Activated CD4-positive, alpha-beta T cell treated with anti-CD3 and anti-CD28 coated beads, Interleukin-2, amount 50 U/mL, for 1 hour (primary cell): Measurements from ENCODE around the gene DELE1.
"Not testable (repeated sequence)": the region's sequence is repeated elsewhere in the genome, so short reads cannot be mapped to it uniquely, and the experiment has no call there.

ENCODE experiments used
- DNase-seq: peaks from one replicate; pipeline ENCODE4 v3.0.0-alpha.2; 2020

DELE1 gene

DNA sequence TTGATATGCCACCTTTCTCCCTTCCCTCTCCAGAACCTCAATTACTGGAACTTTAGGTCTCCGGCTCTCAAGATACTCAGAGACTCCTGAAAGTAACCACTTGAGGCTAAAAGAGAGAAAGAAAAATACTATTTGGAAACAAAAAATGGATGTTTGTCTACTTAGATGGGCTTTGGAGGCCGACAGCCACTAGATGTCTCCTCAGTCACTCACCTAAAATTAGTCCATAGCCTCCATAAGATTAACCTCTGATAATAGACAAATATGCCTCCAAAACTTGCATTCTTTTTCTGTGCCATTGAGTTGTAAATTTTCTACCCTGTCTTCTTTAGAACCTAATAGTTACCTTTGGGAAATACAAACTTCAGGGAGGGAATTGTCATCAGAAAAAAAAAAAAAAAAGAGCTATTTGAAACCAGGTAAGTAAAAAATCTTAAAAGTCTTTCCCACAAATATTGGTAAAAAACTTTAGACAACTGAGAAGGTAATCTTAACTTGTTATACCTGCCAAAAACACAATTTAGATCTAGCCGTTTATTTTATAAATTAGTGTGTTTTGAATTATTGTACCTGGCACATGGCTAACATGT, 34.3 kb upstream of the DELE1 start:
- DNase-seq: no peak

DNA sequence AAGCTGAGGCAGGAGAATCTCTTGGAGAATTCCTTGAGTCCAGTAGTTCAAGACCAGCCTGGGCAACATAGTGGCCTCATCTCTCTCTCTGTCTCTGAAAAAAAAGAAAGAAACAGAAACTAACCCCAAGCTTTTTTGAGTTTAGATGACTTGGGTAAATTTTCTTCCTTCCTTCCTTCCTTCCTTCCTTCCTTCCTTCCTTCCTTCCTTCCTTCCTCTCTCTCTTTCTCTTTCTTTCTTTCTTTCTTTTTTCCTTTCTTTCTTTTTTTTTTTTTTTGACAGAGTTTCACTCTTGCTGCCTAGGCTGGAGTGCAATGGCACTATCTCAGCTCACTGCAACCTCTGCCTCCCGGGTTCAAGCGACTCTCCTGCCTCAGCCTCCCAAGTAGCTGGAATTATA, 33.2 kb upstream of the DELE1 start:
- not testable (repeated sequence) for DNase-seq

DNA sequence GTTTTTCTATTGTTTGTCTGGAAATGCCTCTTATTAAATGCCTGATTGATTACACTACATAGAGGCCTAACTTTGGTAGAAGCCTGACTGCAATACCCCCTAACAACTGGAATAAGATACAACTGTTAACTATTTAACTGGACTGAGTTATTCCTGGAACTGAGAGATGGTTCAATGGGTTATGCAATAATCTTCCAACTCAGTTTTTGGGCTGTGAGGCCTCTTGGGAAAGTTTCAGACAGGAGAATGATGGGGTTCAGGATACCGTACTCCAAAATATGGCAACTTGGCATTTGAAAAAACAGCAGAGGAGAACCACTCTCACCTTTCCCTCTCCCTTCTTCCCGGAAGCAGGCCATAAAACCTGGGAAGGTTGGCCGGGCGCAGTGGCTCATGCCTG, 26.2 kb upstream of the DELE1 start:
- DNase-seq: no peak

DNA sequence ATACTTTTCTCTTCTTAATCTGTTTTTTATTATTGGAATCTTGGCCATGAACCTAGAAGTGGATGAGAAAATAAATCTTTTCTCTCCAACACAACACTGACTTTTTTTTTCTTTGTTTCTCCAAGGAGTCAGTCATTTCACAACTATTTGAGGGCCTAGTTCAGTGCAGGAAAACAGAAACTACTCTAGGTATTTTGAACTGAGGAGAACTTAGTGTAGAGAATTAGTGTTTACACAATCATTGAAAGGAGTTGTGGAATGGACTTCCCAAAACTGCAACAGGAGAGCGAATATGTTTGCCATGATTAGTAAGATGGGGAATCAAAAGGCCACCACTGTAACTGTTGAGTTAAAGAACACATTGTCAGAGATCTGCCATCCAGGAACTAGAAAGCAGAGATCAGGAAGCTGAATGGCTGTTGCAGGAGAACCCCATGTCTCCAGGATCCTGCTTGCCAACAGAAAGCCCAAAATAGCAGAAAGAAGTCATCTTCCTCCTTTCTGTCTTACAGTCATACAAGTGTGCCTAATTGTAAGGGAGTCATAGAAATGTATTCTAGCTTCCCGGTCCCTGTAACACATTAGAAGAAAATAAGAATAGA, 25.1 kb upstream of the DELE1 start:
- DNase-seq: no peak

DNA sequence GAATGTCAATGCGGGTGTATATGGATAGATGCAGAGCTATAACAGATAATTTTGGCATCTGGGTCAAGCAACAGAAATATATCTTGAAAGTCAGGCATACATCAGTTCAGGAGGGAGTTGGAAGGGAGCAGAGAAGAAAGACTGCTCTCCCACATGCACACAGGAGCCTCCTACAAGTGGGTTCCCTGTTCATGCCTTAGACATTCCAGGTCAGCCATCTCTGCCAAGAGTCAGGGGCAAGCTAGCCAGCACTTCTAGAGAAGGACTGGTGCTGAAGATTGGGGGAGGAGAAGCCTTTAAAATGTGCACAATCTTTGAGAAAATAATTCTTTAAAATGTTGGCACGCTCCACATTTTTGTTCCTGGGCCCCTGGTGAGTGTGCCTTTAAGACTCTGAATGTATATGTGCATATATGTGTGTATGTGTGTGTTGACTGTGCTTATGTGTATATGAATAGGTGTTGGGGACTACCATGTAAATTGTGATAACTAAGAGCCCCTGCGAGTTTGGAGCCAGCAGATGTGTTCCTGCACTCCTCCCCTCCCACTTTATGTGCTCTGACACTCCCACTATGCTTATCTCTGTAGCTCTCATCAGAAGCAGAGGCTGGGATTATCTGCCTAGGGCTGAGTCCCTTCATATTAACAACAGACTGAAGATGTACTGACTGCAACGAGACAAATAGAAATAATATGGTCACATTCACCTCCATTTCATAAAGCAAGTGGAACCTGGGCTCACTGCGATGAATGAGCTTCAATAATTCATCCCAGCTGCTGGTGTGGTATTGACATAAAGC, 21.5 kb upstream of the DELE1 start:
- no peak for DNase-seq

DNA sequence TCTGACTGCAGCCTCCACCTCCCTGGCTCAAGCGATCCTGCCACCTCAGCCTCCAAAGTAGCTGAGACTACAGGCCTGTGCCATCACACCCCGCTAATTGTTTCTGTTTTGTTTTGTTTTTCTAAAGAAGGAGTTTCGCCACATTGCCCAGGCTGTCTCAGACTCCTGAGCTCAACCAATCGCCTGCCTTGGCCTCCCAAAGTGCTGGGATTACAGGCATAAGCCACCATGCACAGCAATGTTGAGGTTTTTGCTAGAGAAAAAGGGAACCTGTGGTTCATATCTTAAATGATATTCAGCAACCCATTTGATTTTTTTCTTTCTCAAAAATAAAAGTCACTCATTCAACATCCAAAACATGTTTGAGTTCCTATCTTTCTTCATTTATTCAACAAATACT, 20.4 kb upstream of the DELE1 start:
- no peak for DNase-seq

DNA sequence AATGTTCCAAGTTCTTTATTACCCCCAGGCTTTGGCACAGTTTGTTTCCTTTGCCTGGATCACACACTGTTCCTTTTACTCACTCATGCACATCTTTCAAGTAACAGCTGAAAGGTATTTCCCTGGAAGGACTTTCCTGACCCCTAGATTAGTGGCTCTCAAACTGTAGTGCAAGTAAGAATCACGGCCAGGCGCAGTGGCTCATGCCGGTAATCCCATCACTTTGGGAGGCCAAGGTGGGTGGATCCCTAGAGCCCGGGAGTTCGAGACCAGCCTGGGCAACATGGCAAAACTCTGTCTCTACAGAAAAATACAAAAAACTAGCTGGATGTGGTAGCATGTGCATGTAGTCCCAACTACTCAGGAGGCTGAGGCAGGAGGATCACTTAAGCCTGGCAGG, 19.1 kb upstream of the DELE1 start:
- DNase-seq: no peak

DNA sequence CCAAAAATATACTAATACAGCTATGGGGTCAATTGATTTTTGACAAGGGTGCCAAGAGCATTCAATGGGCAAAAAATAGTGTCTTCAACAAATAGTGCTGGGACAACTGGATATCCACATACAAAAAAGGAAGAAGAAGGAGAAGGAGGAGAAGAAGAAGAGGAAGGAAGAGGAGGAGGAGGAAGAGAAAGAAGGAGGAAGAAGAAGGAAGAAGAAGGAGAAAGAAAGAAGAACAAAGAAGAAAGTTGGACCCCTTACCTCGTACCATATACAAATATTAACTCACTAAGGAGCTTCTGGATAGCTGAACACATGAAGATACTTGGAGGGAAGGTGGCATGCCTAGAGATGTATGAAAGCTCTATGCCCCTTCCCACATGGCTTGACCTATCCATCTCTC, 17.2 kb upstream of the DELE1 start:
- no peak for DNase-seq

DNA sequence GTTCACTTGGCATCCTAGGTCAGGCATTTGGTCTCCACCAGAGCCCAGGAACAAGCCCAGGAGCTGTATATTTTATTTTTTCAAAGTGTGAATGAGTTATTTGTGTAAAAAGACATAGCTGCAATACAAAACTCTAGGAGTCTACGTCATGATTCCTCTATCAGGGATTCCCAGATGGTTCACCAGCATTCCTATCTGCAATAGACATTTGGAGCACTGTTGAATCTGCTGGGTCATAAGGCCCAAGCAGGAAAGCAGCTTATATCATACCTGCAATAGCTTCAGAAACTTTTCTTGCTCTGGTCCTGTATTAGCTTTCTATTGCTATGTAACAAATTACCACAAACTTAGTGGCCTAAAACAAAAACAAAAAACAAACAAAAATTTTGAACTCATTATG, 16.7 kb upstream of the DELE1 start:
- DNase-seq: no peak

DNA sequence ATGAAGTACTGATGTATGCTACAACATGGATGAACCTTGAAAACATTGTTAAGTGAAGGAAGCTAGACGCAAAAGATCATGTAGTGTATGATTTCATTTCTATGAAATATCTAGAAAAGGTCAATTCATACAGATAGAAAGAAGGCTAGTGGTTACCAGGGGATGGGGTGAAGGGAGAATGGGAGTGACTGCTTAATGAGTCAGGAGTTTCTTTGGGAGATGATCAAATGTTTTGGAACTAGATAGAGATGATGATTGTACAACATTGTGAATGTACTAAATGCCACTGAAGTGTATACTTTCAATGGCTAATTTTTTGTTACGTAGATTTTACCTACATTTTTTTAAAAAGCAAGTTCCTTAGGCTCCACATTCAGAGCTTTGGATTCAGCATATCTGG, 14.9 kb upstream of the DELE1 start:
- no peak for DNase-seq

DNA sequence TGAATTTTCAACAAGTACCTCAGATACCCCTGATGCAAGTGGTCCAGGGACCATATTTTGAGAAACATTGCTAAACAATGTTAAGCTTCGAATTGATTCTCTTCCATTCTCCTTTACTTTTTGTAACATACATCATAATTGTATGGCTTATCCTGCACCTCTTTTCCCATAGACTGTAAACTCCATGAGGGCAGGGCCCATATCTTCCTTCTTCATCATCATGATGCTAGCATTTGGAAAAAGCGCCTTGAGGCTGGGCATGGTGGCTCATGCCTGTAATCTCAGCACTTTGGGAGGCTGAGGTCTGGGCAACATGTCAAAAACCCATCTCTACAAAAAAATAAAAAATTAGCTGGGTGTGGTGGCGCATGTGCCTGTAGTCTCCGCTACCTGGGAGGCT, 14.5 kb upstream of the DELE1 start:
- DNase-seq: no peak

DNA sequence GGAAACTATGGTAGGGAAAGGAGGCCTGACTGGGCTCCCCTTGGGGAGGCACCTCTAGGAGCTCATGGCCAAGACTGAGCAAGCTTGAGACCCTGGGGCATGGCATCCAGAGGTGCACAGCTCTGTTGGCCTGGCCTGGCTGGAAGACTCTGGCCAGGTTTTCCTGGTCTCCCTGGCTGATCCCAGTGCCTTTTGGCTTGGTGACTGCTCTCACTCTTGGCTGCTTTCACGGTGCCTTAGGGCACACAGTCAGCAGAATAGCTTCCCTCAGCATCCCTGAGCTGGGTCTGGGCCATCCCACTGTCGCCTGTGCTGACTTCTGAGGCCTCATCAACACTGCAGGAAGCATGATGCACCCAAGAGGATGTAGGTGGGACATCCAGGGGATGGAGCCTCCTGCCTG, 13.4 kb upstream of the DELE1 start:
- no peak for DNase-seq

DNA sequence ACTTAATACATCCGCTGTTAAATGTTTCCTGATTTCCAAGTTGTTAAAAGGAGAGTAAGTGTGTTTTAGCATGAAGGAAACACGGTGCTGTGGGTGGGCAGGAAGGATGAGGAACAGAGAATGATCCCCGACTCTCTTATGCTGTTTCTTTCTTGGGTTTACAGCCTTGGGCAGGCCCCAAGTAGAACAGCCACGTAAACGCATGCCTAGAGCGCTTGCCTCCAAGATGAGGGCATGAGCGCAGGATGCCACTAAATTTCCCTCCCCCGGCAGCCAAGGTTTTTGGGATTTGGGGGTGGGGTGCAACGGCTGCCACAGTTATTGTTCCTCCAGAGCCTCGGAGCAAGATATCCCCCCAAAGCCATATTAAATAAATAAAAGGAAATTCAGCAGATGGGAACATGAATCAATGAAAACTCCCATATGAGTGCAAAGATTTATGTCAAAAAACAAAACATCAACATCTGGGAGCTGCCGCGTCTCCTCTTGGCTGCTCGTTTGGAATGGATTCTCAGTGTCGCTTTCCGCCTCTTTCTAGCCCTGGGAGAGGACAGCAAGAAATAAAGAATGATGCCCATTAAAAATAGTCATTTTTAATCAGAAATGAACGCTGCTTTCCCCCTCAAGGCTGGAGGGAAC, 10.0 kb upstream of the DELE1 start:
- no peak for DNase-seq

DNA sequence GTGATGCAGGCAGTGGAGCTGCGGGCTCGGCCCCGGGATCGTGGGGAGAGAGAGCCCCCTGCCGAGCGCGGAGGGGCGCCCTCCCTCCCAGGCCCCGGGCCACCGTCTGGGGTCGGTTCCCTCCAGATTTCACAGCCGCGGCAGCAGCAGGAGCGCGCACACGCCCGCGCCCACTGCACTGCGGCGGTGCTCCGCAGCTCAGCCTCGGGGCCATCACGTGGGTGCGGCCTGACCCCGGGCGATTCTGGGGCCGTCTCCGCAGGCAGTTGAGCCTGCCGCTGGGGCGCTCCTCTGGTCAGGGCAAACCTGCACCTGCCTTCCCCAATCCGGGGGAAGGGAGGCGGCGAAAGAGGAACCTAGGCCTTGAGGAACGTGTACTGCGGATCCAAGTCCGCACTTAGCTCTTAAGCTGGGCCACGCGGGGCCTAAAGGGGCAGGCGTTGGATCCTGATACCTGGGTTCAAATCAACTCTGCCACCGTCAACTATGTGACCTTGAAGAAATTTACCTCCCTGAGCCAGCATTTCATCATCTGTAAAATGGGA, 9.4 kb upstream of the DELE1 start:
- no peak for DNase-seq

DNA sequence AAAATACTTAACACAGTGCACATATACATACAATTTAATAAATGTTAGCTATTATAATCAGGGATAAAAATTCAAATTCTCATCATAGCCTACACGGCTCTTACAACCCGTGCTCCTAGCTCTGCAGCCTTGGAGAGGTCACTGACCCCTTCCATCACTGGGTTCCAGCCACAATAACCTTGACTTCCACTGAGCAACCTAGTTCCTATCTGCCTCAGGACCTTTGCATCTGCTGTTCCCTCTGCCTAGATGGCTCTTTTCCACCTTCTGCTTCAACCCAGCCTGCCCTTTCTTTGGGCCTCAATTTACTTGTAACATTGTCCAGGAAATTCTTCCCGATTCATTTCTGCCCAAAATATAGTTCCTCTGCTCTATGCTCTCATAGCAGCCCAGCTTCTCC, 8.9 kb upstream of the DELE1 start:
- no peak for DNase-seq

DNA sequence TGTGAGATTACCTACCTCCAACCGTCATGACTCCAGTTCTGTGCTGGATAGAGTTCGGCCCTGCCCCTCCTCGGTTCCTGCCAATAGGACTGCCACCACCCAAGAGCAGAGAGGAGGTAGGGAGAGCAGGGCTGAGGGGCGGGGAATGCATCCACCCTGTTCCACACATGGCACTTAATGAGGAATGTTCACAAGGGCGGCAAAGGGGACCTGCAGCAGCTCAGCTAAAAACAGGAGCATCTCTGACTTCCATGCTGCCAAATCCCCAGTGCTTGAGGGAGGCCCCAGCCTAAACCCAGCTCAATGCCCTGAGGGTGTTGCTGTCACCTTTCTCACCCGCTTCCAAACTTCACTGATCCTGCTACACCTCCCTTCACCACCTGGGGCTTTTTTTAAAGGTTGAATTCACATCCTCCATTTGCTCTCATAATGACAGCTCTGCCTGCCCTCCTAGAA, 7.8 kb upstream of the DELE1 start:
- DNase-seq: no peak

DNA sequence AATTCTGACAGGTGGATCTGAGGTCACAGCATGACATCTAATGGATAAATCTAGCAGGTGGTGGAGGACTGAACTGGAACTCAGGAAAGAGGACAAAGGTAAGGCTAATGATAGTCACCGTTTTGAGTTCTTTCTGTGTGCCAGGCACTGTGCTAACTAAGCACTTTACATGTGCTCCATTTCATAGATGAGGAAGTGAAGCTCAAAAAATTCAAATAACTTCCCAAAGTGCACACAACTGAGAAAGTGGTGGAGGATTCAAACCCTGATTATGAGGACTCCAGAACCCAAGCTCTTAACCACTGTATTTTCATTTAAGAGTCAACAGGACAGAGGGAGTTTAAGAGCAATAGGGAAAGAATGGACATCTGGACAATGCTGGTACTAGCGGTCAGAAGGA, 7.1 kb upstream of the DELE1 start:
- no peak for DNase-seq

DNA sequence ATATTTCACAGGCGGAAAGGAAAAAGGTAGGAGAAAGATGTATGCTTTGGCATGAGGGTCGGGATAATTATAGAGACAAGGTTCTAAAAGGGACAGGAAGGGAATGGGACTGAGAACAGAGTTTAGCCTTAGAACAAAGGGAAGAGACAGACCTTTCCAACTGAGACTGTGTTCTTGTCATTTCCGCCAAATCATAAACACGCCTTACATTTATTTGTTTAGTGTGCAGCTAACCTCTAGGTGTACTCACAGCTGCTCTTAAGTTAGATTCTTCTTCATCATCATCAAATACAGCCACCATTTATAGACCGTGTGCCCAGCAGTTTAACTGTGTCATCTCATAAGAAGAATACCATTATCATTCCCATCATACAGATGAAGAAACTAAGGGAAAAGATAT, 5.9 kb upstream of the DELE1 start:
- no peak for DNase-seq

DNA sequence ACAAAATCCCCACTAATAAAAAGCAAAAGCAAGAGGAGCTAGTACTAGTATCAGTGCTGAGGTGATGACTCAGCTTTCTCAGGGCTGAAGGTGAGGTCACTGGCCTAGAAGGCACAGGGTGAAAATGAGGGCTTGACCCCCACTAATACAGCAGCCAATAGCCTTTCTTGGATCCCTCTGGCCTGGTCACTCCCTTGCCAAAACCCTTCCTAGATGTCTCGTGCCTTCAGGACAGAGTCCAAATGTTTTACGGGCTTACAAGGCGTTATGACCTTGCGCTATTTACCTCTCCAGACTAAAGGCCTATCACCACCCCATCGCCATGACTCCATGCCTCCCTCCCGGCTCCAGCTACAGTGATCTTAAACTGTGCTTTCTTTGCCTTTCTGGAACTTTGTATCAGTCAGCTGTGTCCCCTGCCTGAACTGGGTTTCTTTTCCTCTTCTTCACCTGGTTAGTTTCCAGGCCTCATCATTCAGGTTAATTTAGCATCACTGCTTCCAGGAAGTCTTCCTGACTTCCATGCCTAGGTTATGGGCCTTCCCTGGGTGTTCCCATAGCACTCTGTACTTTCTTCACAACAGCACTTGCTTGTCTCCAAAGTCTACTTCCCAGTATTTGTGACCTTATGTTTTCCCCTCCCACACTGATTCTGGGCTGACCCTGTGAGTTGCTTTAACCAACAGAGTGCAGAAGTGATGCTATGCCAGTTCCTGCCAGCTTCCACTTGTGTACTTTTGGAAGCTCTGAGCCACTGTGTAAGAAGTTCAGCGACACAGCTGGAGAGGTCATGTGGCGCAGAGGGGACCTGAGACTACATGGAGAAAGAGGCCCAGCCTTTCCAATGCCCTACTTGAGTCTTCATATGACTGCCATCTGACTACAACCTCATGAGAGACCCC, 4.2 kb upstream of the DELE1 start:
- no peak for DNase-seq

DNA sequence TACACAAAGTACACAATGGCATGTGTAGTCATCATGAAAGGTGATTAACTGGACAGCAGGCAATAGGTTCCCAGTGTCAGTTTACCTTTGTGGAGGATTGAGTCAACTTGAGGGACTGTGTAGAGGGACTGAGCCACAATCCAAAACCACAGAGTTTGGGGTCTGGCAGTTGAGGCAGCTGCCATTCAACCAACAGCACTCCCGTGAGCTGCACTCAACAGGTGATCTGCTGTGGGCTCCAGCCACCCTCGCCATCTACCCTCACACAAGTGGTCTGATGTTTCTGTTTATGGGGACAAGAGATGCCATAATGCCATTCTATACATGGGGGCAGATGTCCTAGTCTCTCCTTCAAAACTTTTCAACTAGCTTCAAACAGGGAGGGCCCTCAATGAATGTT, 2.9 kb upstream of the DELE1 start:
- DNase-seq: no peak

DNA sequence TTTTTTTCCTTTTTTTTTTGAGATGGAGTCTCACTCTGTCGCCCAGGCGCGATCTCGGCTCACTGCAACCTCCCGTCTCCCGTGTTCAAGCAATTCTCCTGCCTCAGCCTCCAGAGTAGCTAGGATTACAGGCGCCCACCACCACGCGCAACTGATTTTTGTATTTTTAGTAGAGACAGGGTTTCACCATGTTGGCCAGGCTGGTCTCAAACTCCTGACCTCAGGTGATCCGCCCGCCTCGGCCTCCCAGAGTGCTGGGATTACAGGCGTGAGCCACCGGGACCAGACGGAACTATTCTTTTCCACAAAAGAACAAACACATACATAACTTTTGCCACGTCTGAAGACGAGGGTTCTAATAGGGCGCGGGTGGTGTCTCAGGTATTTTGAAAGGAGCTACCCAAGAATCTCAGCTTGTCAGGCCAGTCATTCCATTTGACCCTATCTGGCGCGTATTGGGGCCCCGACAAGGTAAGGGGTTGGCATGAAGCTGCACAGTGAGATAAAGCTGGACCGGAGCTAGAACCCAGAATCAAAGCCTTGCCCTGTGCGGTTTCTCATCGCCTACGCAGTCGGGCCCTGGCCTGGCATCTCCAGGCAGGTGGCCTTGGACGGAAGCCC, 734 bp upstream of the DELE1 start:
- DNase-seq: not testable (repeated sequence)

DNA sequence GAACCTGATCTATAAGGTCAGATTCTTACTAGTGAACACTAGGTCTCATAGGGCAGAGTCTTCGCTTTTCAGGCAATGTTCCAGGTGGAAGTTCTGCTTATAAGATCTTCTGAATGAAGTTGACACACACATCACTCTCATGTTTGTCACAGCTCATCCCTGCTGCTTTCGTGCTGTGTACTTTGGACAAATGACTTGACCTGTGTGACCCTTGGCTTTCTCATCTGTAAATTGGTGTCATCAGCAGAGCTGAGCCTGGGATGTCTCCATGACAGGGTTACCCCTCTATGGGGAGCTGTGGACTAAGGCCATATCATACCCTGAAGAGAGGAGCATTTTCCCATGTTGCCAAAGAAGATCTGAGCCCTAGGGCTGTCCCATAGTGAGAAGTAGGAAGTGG, 2.8 kb downstream of the DELE1 start:
- no peak for DNase-seq
